Endothelial cell of umbilical vein (primary cell): ENCODE data around the gene ETF1. TPM values are rescaled to one million over a fixed set of nuclear protein-coding genes. Genes with fewer than 3 reads are reported as not detected.

Source experiments
- BruUV-seq: library from RNA; stranded (reverse); fragments of 400-500 nt; replicated peaks from 2 replicates; lab custom pipeline; 2021; lab: Mats Ljungman, UMichigan
- CTCF ChIA-PET: fragments of 300-600, 350-600 bp; sonication (Branson Sonifier 250); formaldehyde crosslinking; loops from one replicate; lab custom pipeline; 2021; ENCODE audit warnings: antibody characterized with exemption, inconsistent platforms; lab: Charles Lee
- POLR2A ChIA-PET: fragments of 300-600, 350-600 bp; sonication (Branson Sonifier 250); formaldehyde crosslinking; loops from one replicate; lab custom pipeline; 2021; ENCODE audit warnings: antibody characterized with exemption, inconsistent platforms; lab: Charles Lee
- DNase-seq: peaks from one replicate; pipeline ENCODE4 v3.0.0-alpha.2; 2011; ENCODE audit warnings: low read depth, low spot score
- FAIRE-seq: peaks from 2 replicates; lab custom pipeline; 2011; peaks lifted over from hg19 to GRCh38; lab: Jason Lieb, UNC
- H2AFZ ChIP-seq: 2 replicates; pipeline ENCODE4 v1.6.0; 2012; ENCODE audit warnings: low read depth, low read length, control low read depth, inconsistent platforms
- H3K27ac ChIP-seq: 2 replicates; pipeline ENCODE4 v1.5.1; 2011; ENCODE audit warnings: low read depth, mild to moderate bottlenecking, control low read depth, low read length, moderate library complexity; ENCODE audit not compliant: insufficient read depth
- H3K27me3 ChIP-seq, 2 experiments: 2 replicates each; pipeline versions ENCODE4 v1.6.0 to v1.6.1; 2011; ENCODE audit warnings: low read length in 2 of 2, mixed read lengths in 1 of 2; ENCODE audit not compliant: control insufficient read depth in 2 of 2, insufficient read depth in 2 of 2
- H3K36me3 ChIP-seq, 2 experiments: 2 replicates in 1 of 2; 3 replicates in 1 of 2; pipeline ENCODE4 v1.5.1; 2011; ENCODE audit warnings: low read length in 2 of 2, mild to moderate bottlenecking in 1 of 2, moderate library complexity in 1 of 2; ENCODE audit not compliant: control insufficient read depth in 2 of 2, insufficient read depth in 2 of 2; ENCODE audit errors: extremely low read depth in 1 of 2
- H3K4me1 ChIP-seq: 3 replicates; pipeline ENCODE4 v1.5.1; 2011; ENCODE audit warnings: mild to moderate bottlenecking, low read length; ENCODE audit not compliant: control insufficient read depth, insufficient read depth; ENCODE audit errors: extremely low read depth
- H3K4me2 ChIP-seq: 2 replicates; pipeline ENCODE4 v1.6.1; 2011; ENCODE audit warnings: low read length, control low read depth, mixed read lengths; ENCODE audit not compliant: insufficient read depth
- H3K4me3 ChIP-seq, 3 experiments: fragments of 200-600 bp in 1 of 3; sonication (generic), shearing (Covaris generic) in 1 of 3; replicated peaks in 1 of 3; 2 replicates each; pipeline ENCODE4 v1.5.1; 2011 to 2016; ENCODE audit warnings: control low read depth in 3 of 3, low read length in 3 of 3, mild to moderate bottlenecking in 2 of 3, inconsistent platforms in 1 of 3, low read depth in 1 of 3, moderate library complexity in 1 of 3; ENCODE audit not compliant: insufficient read depth in 1 of 3
- H3K79me2 ChIP-seq: 2 replicates; pipeline ENCODE4 v1.6.0; 2012; ENCODE audit warnings: low read length, inconsistent platforms; ENCODE audit not compliant: control insufficient read depth, insufficient read depth
- H3K9ac ChIP-seq: replicated peaks from 2 replicates; pipeline ENCODE3; 2011; ENCODE audit warnings: low read length, control low read depth; ENCODE audit not compliant: insufficient read depth; ENCODE audit errors: extremely low read depth
- H3K9me1 ChIP-seq: replicated peaks from 3 replicates; pipeline ENCODE4 v1.6.0; 2011; ENCODE audit warnings: mild to moderate bottlenecking, low read length; ENCODE audit not compliant: control insufficient read depth, insufficient read depth; ENCODE audit errors: extremely low read depth
- H3K9me3 ChIP-seq: replicated peaks from 2 replicates; pipeline ENCODE4 v1.5.1; 2012; ENCODE audit warnings: low read length, inconsistent platforms; ENCODE audit not compliant: control insufficient read depth, insufficient read depth
- H4K20me1 ChIP-seq: replicated peaks from 2 replicates; pipeline ENCODE3; 2011; ENCODE audit warnings: mild to moderate bottlenecking, low read length; ENCODE audit not compliant: control insufficient read depth, insufficient read depth; ENCODE audit errors: extremely low read depth
- EZH2 ChIP-seq: IDR thresholded peaks from 2 replicates; pipeline ENCODE4 v1.6.1; 2012; ENCODE audit warnings: borderline replicate concordance, low read depth, mild to moderate bottlenecking, moderate library complexity, low read length, inconsistent platforms; ENCODE audit not compliant: severe bottlenecking
- FOS ChIP-seq: IDR thresholded peaks from 2 replicates; pipeline ENCODE4 v1.6.1; 2011; ENCODE audit warnings: mild to moderate bottlenecking, low read length, moderate library complexity, borderline replicate concordance; ENCODE audit not compliant: insufficient read depth
- GATA2 ChIP-seq: IDR thresholded peaks from 2 replicates; pipeline ENCODE4 v1.7.0; 2011; ENCODE audit warnings: low read depth, mild to moderate bottlenecking, moderate library complexity, mixed read lengths, low read length; ENCODE audit not compliant: insufficient read length, insufficient read depth
- JUN ChIP-seq: IDR thresholded peaks from 2 replicates; pipeline ENCODE4 v1.6.1; 2011; ENCODE audit warnings: borderline replicate concordance, low read depth; ENCODE audit not compliant: insufficient read length, insufficient read depth
- MYC ChIP-seq: IDR thresholded peaks from one replicate; pipeline ENCODE4 v1.6.1; 2011; ENCODE audit warnings: mild to moderate bottlenecking, low read depth, low read length
- POLR2A ChIP-seq: IDR thresholded peaks from 2 replicates; pipeline ENCODE4 v1.6.1; 2012; ENCODE audit warnings: low read depth, mild to moderate bottlenecking, control low read depth, low read length
- POLR2AphosphoS5 ChIP-seq: IDR thresholded peaks from 2 replicates; pipeline ENCODE4 v1.6.1; 2012; ENCODE audit warnings: low read depth, mild to moderate bottlenecking, control low read depth, low read length, moderate library complexity; ENCODE audit not compliant: insufficient read depth
- dilution Hi-C: fragments of 300-500 bp; cut with MboI; formaldehyde crosslinking; loops from one replicate; pipeline ENCODE4 v1.15.0; 2019; ENCODE audit warnings: low sequenced_read_pairs; ENCODE audit not compliant: extremely low pct_ligation_motif_present
- intact Hi-C: fragments of 100-400 bp; cut with micrococcal nuclease; formaldehyde crosslinking; loops from one replicate; pipeline ENCODE4 v1.10.0; 2022
- polyA plus RNA-seq, 4 experiments: library from polyadenylated mRNA; depleted of rRNA in 3 of 4; stranded (reverse) in 3 of 4; unstranded in 1 of 4; fragments of >200 nt; gene quantifications; 2 replicates each; pipeline versions ENCODE4 v1.2.1 to v1.2.3, GENCODE V29; 2011 to 2012; ENCODE audit warnings: missing spikeins in 1 of 4
- total RNA-seq: library from RNA; stranded (reverse); gene quantifications from 2 replicates; pipeline ENCODE4 v1.2.3, GENCODE V29; 2021
- TF ChIP-seq, protein P1 (sequence below), 2 donors: IDR thresholded peaks; 1 replicate in 1 of 2; 2 replicates in 1 of 2; pipeline ENCODE4 v1.5.1; 2011; ENCODE audit warnings: low read length in 2 of 2, mild to moderate bottlenecking in 2 of 2, moderate library complexity in 2 of 2, control low read depth in 1 of 2, inconsistent platforms in 1 of 2, low read depth in 1 of 2; ENCODE audit not compliant: insufficient read depth in 1 of 2; ENCODE audit errors: extremely low read depth in 1 of 2

ETF1 gene
- total and polyA plus RNA-seq, 2 donors (not counting 3 experiments of a cell fraction or from before 2014, with no cell fraction given) = 32.9 to 114 TPM

DNA sequence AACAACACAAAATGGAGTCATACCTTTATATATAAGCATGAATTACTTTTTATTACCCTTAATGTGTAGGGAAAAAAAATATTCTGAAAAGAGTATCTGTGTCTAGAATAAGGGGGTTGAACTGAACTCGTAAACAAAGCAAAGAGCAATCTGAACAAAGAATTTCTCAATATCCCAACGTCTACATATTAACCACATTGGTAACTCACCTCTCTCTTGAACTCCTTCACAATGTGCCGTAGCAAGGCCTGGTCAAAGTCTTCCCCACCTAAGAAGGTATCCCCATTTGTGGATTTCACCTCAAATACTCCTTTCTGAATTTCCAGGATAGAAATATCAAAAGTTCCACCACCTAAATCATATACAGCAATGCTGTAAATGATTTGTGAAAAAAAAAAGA is 23.8 kb upstream of the ETF1 start:
- no peak overlapping the region for H3K27ac ChIP-seq
- ChIA-PET POLR2A (interaction anchor here (1.7 kb wide), 1 partner anchor 9 kb away, joined by 6 read pairs; the partner anchor contains the start of gene HSPA9), CTCF (interaction anchor here (1.0 to 1.4 kb wide), 3 partner anchors 12 to 856 kb away, joined by 3 read pairs; no protein-coding TSS in a partner anchor)
- H3K36me3 ChIP-seq = peaks cover 42 to 49% of the 10 kb centered on the region in 2 experiments
- intact Hi-C loops (no loop called here), dilution Hi-C loops (no loop called here)
- TF ChIP-seq GATA2 (no peak), JUN (no peak), EZH2 (no peak), MYC (no peak), POLR2A (no peak), FOS (no peak), POLR2AphosphoS5 (no peak)
- TF ChIP-seq, protein P1, sequence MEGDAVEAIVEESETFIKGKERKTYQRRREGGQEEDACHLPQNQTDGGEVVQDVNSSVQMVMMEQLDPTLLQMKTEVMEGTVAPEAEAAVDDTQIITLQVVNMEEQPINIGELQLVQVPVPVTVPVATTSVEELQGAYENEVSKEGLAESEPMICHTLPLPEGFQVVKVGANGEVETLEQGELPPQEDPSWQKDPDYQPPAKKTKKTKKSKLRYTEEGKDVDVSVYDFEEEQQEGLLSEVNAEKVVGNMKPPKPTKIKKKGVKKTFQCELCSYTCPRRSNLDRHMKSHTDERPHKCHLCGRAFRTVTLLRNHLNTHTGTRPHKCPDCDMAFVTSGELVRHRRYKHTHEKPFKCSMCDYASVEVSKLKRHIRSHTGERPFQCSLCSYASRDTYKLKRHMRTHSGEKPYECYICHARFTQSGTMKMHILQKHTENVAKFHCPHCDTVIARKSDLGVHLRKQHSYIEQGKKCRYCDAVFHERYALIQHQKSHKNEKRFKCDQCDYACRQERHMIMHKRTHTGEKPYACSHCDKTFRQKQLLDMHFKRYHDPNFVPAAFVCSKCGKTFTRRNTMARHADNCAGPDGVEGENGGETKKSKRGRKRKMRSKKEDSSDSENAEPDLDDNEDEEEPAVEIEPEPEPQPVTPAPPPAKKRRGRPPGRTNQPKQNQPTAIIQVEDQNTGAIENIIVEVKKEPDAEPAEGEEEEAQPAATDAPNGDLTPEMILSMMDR (IDR thresholded peaks at IDR 0.05; ENCODE audit: extremely low read depth in 1 of 2, insufficient read depth in 1 of 2, low read depth in 1 of 2, low read length in 2 of 2) = no peak
- H3K9me3 ChIP-seq = no peaks in the 10 kb centered on the region
- H3K4me2 ChIP-seq = no peak overlapping the region
- no peak overlapping the region for H2AFZ ChIP-seq
- no peak overlapping the region for H3K9ac ChIP-seq
- FAIRE-seq (no peak), DNase-seq (no peak)
- no peak overlapping the region for H3K4me3 ChIP-seq
- no peaks in the 10 kb centered on the region for H3K9me1 ChIP-seq
- H3K79me2 ChIP-seq = peaks cover 58% of the 10 kb centered on the region
- H3K4me1 ChIP-seq = no peaks in the 10 kb centered on the region
- H3K27me3 ChIP-seq = no peaks in the 10 kb centered on the region
- no TSS peak for BruUV-seq
- H4K20me1 ChIP-seq = no peaks in the 10 kb centered on the region
